A549 (cell line): ENCODE measurements around the gene ZNF407. TPM values are rescaled to one million over a fixed set of nuclear protein-coding genes. Genes with fewer than 3 reads are reported as not detected.

Experiments used
- ATAC-seq, 2 experiments: fragments of 200-7000 bp in 1 of 2; fragments of >200 bp in 1 of 2; cut with Nextera tagmentation in 1 of 2; cut with Tn5 transposase in 1 of 2; 3 replicates each; pipeline versions ENCODE4 v1.8.0 to v1.9.1; 2018 to 2020; ENCODE audit warnings: mild to moderate bottlenecking in 1 of 2, moderate library complexity in 1 of 2
- CTCF ChIA-PET: fragments of 300-600 bp; sonication (Branson Sonifier 250); formaldehyde crosslinking; extraction: SDS; loops from one replicate; lab custom pipeline; 2021; ENCODE audit warnings: antibody characterized with exemption, inconsistent platforms; lab: Yijun Ruan, JAX
- POLR2A ChIA-PET: fragments of 350-600 bp; formaldehyde crosslinking; extraction: SDS; loops from one replicate; lab custom pipeline; 2021; ENCODE audit warnings: antibody characterized with exemption, inconsistent platforms; lab: Yijun Ruan, JAX
- DNase-seq, 2 experiments: peaks; one replicate each; pipeline versions ENCODE4 v3.0.0 to v3.0.0-alpha.2; 2011 to 2016; ENCODE audit warnings: low read depth in 1 of 2, low spot score in 1 of 2
- FAIRE-seq: peaks from 2 replicates; lab custom pipeline; 2011; peaks lifted over from hg19 to GRCh38; lab: Jason Lieb, UNC
- H3K27ac ChIP-seq, 2 experiments: fragments of >200 bp; sonication (Bioruptor Twin); formaldehyde crosslinking; 3 replicates each; pipeline ENCODE4 v1.5.1; 2016 to 2017
- H3K4me1 ChIP-seq: fragments of >200 bp; sonication (Bioruptor Twin); formaldehyde crosslinking; 3 replicates; pipeline ENCODE4 v1.6.1; 2016
- H3K4me2 ChIP-seq: fragments of >200 bp; sonication (Bioruptor Twin); formaldehyde crosslinking; 3 replicates; pipeline ENCODE4 v1.6.1; 2016
- H3K4me3 ChIP-seq: fragments of >200 bp; sonication (Bioruptor Twin); formaldehyde crosslinking; 3 replicates; pipeline ENCODE4 v1.5.1; 2016
- H3K9me3 ChIP-seq: fragments of >200 bp; sonication (Bioruptor Twin); formaldehyde crosslinking; 3 replicates; pipeline ENCODE4 v1.6.1; 2016
- ATOH8 ChIP-seq: fragments of 250-450 bp; sonication (Bioruptor Pico); IDR thresholded peaks from 2 replicates; pipeline ENCODE4 v1.5.0; 2020; ENCODE audit warnings: low read depth, mild to moderate bottlenecking, moderate library complexity
- BCL3 ChIP-seq: fragments of >200 bp; sonication (Bioruptor Twin); formaldehyde crosslinking; IDR thresholded peaks from 3 replicates; pipeline ENCODE4 v1.6.1; 2016
- EHMT2 ChIP-seq: fragments of 200-600 bp; sonication (generic); IDR thresholded peaks from 2 replicates; pipeline ENCODE4 v1.6.1; 2016; ENCODE audit warnings: antibody characterized with exemption, low read depth, mild to moderate bottlenecking, moderate library complexity
- EP300 ChIP-seq, 2 experiments: fragments of >200 bp; sonication (Bioruptor Twin); formaldehyde crosslinking; IDR thresholded peaks; 2 replicates in 1 of 2; 3 replicates in 1 of 2; pipeline ENCODE4 v1.6.1; 2016 to 2017
- ESRRA ChIP-seq: fragments of 150-350 bp; IDR thresholded peaks from 2 replicates; pipeline ENCODE4 v1.6.1; 2014; ENCODE audit warnings: mild to moderate bottlenecking, low read length, borderline replicate concordance
- HES2 ChIP-seq: fragments of >200 bp; sonication (Bioruptor Twin); formaldehyde crosslinking; IDR thresholded peaks from 2 replicates; pipeline ENCODE4 v1.6.1; 2016
- HEYL ChIP-seq: fragments of 250-450 bp; sonication (Bioruptor Pico); IDR thresholded peaks from 2 replicates; pipeline ENCODE4 v1.8.0; 2021; ENCODE audit warnings: mild to moderate bottlenecking, moderate library complexity
- HOXA7 ChIP-seq: fragments of 250-450 bp; sonication (Bioruptor Pico); IDR thresholded peaks from 2 replicates; pipeline ENCODE4 v1.5.0; 2020; ENCODE audit warnings: mild to moderate bottlenecking, moderate library complexity
- HOXB13 ChIP-seq: fragments of 250-450 bp; sonication (Bioruptor Pico); IDR thresholded peaks from 2 replicates; pipeline ENCODE4 v1.5.0; 2020; ENCODE audit warnings: low read depth, mild to moderate bottlenecking, moderate library complexity
- KDM5A ChIP-seq: fragments of 200-600 bp; sonication (generic); IDR thresholded peaks from 2 replicates; pipeline ENCODE4 v1.6.1; 2016; ENCODE audit warnings: antibody characterized with exemption, mild to moderate bottlenecking
- MYC ChIP-seq: IDR thresholded peaks from 2 replicates; pipeline ENCODE4 v1.6.1; 2012; ENCODE audit warnings: mild to moderate bottlenecking, inconsistent platforms, low read length, improper control_type of control experiment, borderline replicate concordance
- PBX3 ChIP-seq: IDR thresholded peaks from 2 replicates; pipeline ENCODE4 v1.6.1; 2012
- RCOR1 ChIP-seq: fragments of 150-350 bp; IDR thresholded peaks from 2 replicates; pipeline ENCODE4 v1.6.1; 2014; ENCODE audit warnings: antibody characterized with exemption, low read length, low read depth
- RFX5 ChIP-seq: fragments of 450-650 bp; IDR thresholded peaks from 2 replicates; pipeline ENCODE4 v1.7.1; 2014; ENCODE audit warnings: antibody characterized with exemption, mild to moderate bottlenecking, moderate library complexity
- RNF2 ChIP-seq: fragments of 200-600 bp; sonication (generic); IDR thresholded peaks from 2 replicates; pipeline ENCODE4 v1.6.1; 2016; ENCODE audit warnings: low read depth, mild to moderate bottlenecking, antibody characterized with exemption, moderate library complexity, borderline replicate concordance
- SREBF2 ChIP-seq: fragments of 450-650 bp; IDR thresholded peaks from 2 replicates; pipeline ENCODE4 v1.6.1; 2014; ENCODE audit warnings: mild to moderate bottlenecking, moderate library complexity
- TP53 ChIP-seq: fragments of 250-450 bp; sonication (Bioruptor Pico); IDR thresholded peaks from 2 replicates; pipeline ENCODE4 v1.5.0; 2021; ENCODE audit warnings: mild to moderate bottlenecking, moderate library complexity
- USF2 ChIP-seq: fragments of 450-650 bp; IDR thresholded peaks from 2 replicates; pipeline ENCODE4 v1.6.1; 2014; ENCODE audit warnings: antibody characterized with exemption
- ZC3H11A ChIP-seq: fragments of 450-650 bp; IDR thresholded peaks from 2 replicates; pipeline ENCODE4 v1.6.1; 2014; ENCODE audit warnings: antibody characterized with exemption, mild to moderate bottlenecking
- ZSCAN20 ChIP-seq: fragments of 250-450 bp; sonication (Bioruptor Pico); IDR thresholded peaks from 2 replicates; pipeline ENCODE4 v1.8.0; 2022; ENCODE audit warnings: mild to moderate bottlenecking, moderate library complexity
- WGBS: methylation state at CpG from one replicate; pipeline ENCODE4 v1.1.6; 2017; ENCODE audit errors: missing lambda C conversion rate; 5-methylcytosine and 5-hydroxymethylcytosine counted together
- polyA plus RNA-seq, 4 experiments: library from polyadenylated mRNA; depleted of rRNA in 3 of 4; stranded (reverse); fragments of >200 nt; fragmentation: RNase III in 1 of 4; extraction: RNeasy Plus Mini Kit Qiagen cat#74134 plus additional on column Dnase treatment in 1 of 4; gene quantifications; 2 replicates in 3 of 4; 3 replicates in 1 of 4; pipeline ENCODE4 v1.2.3, GENCODE V29; 2011 to 2017
- TF ChIP-seq, protein P1 (sequence below): fragments of 250-450 bp; sonication (Bioruptor Pico); IDR thresholded peaks from 2 replicates; pipeline ENCODE4 v1.5.0; 2021; ENCODE audit warnings: mild to moderate bottlenecking, moderate library complexity, borderline replicate concordance

Gene ZNF407
- polyA plus RNA-seq, 2 of the 4 experiments (the other 2 are of a cell fraction) = 2.5 to 3.0 TPM

DNA sequence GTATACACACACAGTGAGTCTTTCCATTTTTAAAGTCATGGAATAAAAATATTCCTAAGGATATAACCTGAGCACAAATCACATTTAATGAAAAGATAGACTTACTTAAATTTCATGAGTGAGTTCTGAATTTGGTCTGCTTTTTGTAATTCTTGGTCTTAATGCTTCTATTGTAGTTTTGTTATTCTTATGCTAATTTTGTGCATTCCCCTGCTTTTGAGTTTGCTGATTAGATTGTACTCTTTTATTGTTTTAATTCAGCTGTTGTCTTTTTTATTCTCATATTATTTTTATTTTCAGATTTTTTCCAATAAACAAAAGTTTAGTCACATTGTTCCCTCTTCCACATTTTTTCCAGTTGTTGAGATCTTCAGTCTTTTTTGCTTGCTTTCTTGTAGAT is 202.4 kb downstream of the ZNF407 start:
- Histone ChIP-seq H3K27ac (no peak overlapping the region), H3K9me3 (no peaks in the 10 kb centered on the region), H3K4me1 (peaks cover 10% of the 10 kb centered on the region), H3K4me3 (no peak overlapping the region), H3K4me2 (no peak overlapping the region)
- DNase-seq = no peak
- ATAC-seq = no peak
- TF ChIP-seq TP53 (CRISPR knock-in tag) (no peak), ATOH8 (CRISPR knock-in tag) (no peak), HEYL (no peak), PBX3 (no peak)
- FAIRE-seq = no peak
- CTCF ChIA-PET = no interaction called here
- POLR2A ChIA-PET = no interaction called here

DNA sequence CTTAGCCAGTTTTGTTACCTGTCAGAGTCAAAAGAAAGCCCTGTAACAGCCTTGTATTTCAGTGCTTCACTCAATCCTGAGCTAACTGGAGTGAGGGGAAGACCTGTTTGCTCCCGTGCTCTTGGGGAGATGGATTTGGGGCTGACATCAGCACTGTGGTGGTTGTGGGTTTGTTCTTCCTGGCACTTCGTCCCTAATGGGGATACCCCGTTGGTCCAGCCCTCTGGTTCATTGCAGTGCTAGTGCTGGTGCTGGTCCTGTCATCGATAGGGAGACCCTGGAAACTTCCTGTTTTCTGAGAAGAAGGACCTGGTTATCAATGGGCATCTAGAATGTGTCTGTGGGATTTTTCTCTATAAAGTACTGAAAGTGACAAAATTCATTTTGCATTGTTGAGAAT is 205.4 kb downstream of the ZNF407 start:
- TF ChIP-seq RNF2 = no peak
- TF ChIP-seq SREBF2 = no peak
- TF ChIP-seq USF2 = no peak
- no peak for TF ChIP-seq HOXB13
- no peak for TF ChIP-seq EHMT2
- TF ChIP-seq BCL3 = no peak
- no peak for TF ChIP-seq HES2
- no peak for TF ChIP-seq TP53 (CRISPR knock-in tag)
- no peak for TF ChIP-seq HOXA7 (CRISPR knock-in tag)
- TF ChIP-seq, protein P1, sequence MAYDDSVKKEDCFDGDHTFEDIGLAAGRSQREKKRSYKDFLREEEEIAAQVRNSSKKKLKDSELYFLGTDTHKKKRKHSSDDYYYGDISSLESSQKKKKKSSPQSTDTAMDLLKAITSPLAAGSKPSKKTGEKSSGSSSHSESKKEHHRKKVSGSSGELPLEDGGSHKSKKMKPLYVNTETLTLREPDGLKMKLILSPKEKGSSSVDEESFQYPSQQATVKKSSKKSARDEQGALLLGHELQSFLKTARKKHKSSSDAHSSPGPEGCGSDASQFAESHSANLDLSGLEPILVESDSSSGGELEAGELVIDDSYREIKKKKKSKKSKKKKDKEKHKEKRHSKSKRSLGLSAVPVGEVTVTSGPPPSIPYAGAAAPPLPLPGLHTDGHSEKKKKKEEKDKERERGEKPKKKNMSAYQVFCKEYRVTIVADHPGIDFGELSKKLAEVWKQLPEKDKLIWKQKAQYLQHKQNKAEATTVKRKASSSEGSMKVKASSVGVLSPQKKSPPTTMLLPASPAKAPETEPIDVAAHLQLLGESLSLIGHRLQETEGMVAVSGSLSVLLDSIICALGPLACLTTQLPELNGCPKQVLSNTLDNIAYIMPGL = no peak
- TF ChIP-seq ZC3H11A = no peak
- no peak for TF ChIP-seq ESRRA
- no peak for TF ChIP-seq KDM5A
- TF ChIP-seq RCOR1 = no peak
- TF ChIP-seq RFX5 = no peak
- no peak for TF ChIP-seq MYC
- TF ChIP-seq EP300 (IDR thresholded peaks at IDR 0.05) = no peak
- no peak for TF ChIP-seq ZSCAN20
- no peak for TF ChIP-seq HEYL
- Histone ChIP-seq H3K27ac (no peak overlapping the region), H3K4me1 (peaks cover 14% of the 10 kb centered on the region), H3K4me2 (no peak overlapping the region), H3K9me3 (no peaks in the 10 kb centered on the region), H3K4me3 (no peak overlapping the region)
- CTCF ChIA-PET = no interaction called here
- DNase-seq = no peak
- FAIRE-seq = no peak
- ATAC-seq = no peak
- WGBS = 89% methylated on average over 1 of the region's 4 CpGs
- POLR2A ChIA-PET = no interaction called here
